H9 (cell line): ENCODE measurements around the gene KDM2B. TPM values are rescaled to one million over a fixed set of nuclear protein-coding genes. Genes with fewer than 3 reads are reported as not detected.

ENCODE experiments used
- DNase-seq: peaks from one replicate; pipeline ENCODE4 v3.0.0-alpha.2; 2017
- H2AFZ ChIP-seq: one replicate; pipeline ENCODE4 v1.6.1; 2013; ENCODE audit warnings: mild to moderate bottlenecking, low read length, control low read depth, moderate library complexity
- H2AK5ac ChIP-seq: 2 replicates; pipeline ENCODE4 v1.6.1; 2013; ENCODE audit warnings: low read length, control low read depth, mixed read lengths; ENCODE audit not compliant: insufficient read length
- H2BK120ac ChIP-seq: one replicate; pipeline ENCODE4 v1.6.1; 2013; ENCODE audit warnings: low read depth, mild to moderate bottlenecking, low read length, control low read depth, inconsistent platforms; ENCODE audit not compliant: poor library complexity, severe bottlenecking
- H2BK12ac ChIP-seq: 2 replicates; pipeline ENCODE4 v1.6.1; 2013; ENCODE audit warnings: low read length, control low read depth, mixed read lengths, low read depth; ENCODE audit not compliant: insufficient read length
- H2BK15ac ChIP-seq: 2 replicates; pipeline ENCODE4 v1.6.1; 2013; ENCODE audit warnings: low read depth, low read length, control low read depth
- H2BK20ac ChIP-seq: one replicate; pipeline ENCODE4 v1.6.1; 2013; ENCODE audit warnings: low read depth, mild to moderate bottlenecking, low read length, control low read depth, inconsistent platforms; ENCODE audit not compliant: poor library complexity, severe bottlenecking
- H2BK5ac ChIP-seq: 2 replicates; pipeline ENCODE4 v1.6.1; 2013; ENCODE audit warnings: low read length, control low read depth, mixed read lengths; ENCODE audit not compliant: insufficient read length
- H3K14ac ChIP-seq: 2 replicates; pipeline ENCODE4 v1.6.1; 2013; ENCODE audit warnings: low read length, control low read depth; ENCODE audit not compliant: insufficient read depth
- H3K18ac ChIP-seq: 2 replicates; pipeline ENCODE4 v1.6.1; 2013; ENCODE audit warnings: low read depth, mild to moderate bottlenecking, mixed read lengths, low read length, control low read depth; ENCODE audit not compliant: insufficient read length
- H3K23ac ChIP-seq: 2 replicates; pipeline ENCODE4 v1.6.1; 2013; ENCODE audit warnings: low read length, control low read depth, mixed read lengths, low read depth; ENCODE audit not compliant: insufficient read length
- H3K23me2 ChIP-seq: 2 replicates; pipeline ENCODE4 v1.6.1; 2013; ENCODE audit warnings: low read depth, mild to moderate bottlenecking, mixed read lengths, low read length, control low read depth; ENCODE audit not compliant: insufficient read length, poor library complexity, severe bottlenecking
- H3K27ac ChIP-seq: 2 replicates; pipeline ENCODE4 v1.5.1; 2013; ENCODE audit warnings: low read length, control low read depth, mixed read lengths, low read depth; ENCODE audit not compliant: insufficient read length
- H3K27me3 ChIP-seq: 2 replicates; pipeline ENCODE4 v1.6.1; 2013; ENCODE audit warnings: low read length, control low read depth, inconsistent platforms; ENCODE audit not compliant: insufficient read depth
- H3K4ac ChIP-seq: 2 replicates; pipeline ENCODE4 v1.6.1; 2013; ENCODE audit warnings: low read depth, mild to moderate bottlenecking, control low read depth, inconsistent platforms, low read length, moderate library complexity
- H3K4me1 ChIP-seq: 2 replicates; pipeline ENCODE4 v1.6.1; 2013; ENCODE audit warnings: low read length, control low read depth, inconsistent platforms; ENCODE audit not compliant: insufficient read depth
- H3K4me2 ChIP-seq: 2 replicates; pipeline ENCODE4 v1.6.1; 2013; ENCODE audit warnings: low read length, control low read depth, mixed read lengths; ENCODE audit not compliant: insufficient read length, insufficient read depth
- H3K56ac ChIP-seq: 2 replicates; pipeline ENCODE4 v1.6.1; 2013; ENCODE audit warnings: low read depth, mild to moderate bottlenecking, mixed read lengths, low read length, control low read depth; ENCODE audit not compliant: insufficient read length
- H3K79me1 ChIP-seq: 2 replicates; pipeline ENCODE4 v1.6.1; 2013; ENCODE audit warnings: low read depth, mild to moderate bottlenecking, moderate library complexity, low read length, control low read depth, inconsistent platforms; ENCODE audit not compliant: insufficient read depth, poor library complexity, severe bottlenecking
- H3K79me2 ChIP-seq: 2 replicates; pipeline ENCODE4 v1.6.1; 2013; ENCODE audit warnings: low read length, control low read depth, inconsistent platforms; ENCODE audit not compliant: insufficient read depth
- H3K9ac ChIP-seq: 2 replicates; pipeline ENCODE4 v1.6.1; 2013; ENCODE audit warnings: low read length, control low read depth, mixed read lengths; ENCODE audit not compliant: insufficient read length; ENCODE audit errors: extremely low read depth
- H3K9me3 ChIP-seq: one replicate; pipeline ENCODE4 v1.6.1; 2013; ENCODE audit warnings: low read depth, low read length, inconsistent platforms; ENCODE audit not compliant: control insufficient read depth
- H3T11ph ChIP-seq: one replicate; pipeline ENCODE4 v1.6.1; 2013; ENCODE audit warnings: mild to moderate bottlenecking, low read length, control low read depth, inconsistent platforms
- H4K20me1 ChIP-seq: one replicate; pipeline ENCODE4 v1.6.1; 2013; ENCODE audit not compliant: control insufficient read depth, insufficient read length, insufficient read depth
- H4K5ac ChIP-seq: 2 replicates; pipeline ENCODE4 v1.6.1; 2013; ENCODE audit warnings: low read depth, mild to moderate bottlenecking, mixed read lengths, low read length, control low read depth; ENCODE audit not compliant: insufficient read length
- H4K8ac ChIP-seq: replicated peaks from 2 replicates; pipeline ENCODE4 v1.6.1; 2013; ENCODE audit warnings: low read length, control low read depth, mixed read lengths, low read depth; ENCODE audit not compliant: insufficient read length
- H4K91ac ChIP-seq: 2 replicates; pipeline ENCODE4 v1.6.1; 2013; ENCODE audit warnings: low read depth, mild to moderate bottlenecking, moderate library complexity, mixed read lengths, low read length, control low read depth; ENCODE audit not compliant: insufficient read length
- H3K27ac Mint-ChIP-seq, 3 experiments: 2 replicates in 2 of 3; 3 replicates in 1 of 3; pipeline ENCODE4 v1.8.0; 2020 to 2021; ENCODE audit warnings: mixed read lengths in 3 of 3, mild to moderate bottlenecking in 1 of 3, moderate library complexity in 1 of 3
- H3K27me3 Mint-ChIP-seq: 2 replicates; pipeline ENCODE4 v1.8.0; 2021; ENCODE audit warnings: low read depth, mild to moderate bottlenecking, moderate library complexity, mixed read lengths
- H3K36me3 Mint-ChIP-seq, 3 experiments: 2 replicates in 2 of 3; 3 replicates in 1 of 3; pipeline ENCODE4 v1.8.0; 2020 to 2021; ENCODE audit warnings: low read depth in 3 of 3, mixed read lengths in 3 of 3; ENCODE audit not compliant: insufficient read depth in 1 of 3
- H3K4me1 Mint-ChIP-seq, 2 experiments: 2 replicates each; pipeline ENCODE4 v1.8.0; 2020; ENCODE audit warnings: mixed read lengths in 2 of 2
- H3K4me3 Mint-ChIP-seq, 2 experiments: 2 replicates in 1 of 2; 3 replicates in 1 of 2; pipeline ENCODE4 v1.8.0; 2020 to 2021; ENCODE audit warnings: mild to moderate bottlenecking in 2 of 2, mixed read lengths in 2 of 2, moderate library complexity in 1 of 2
- H3K9me3 Mint-ChIP-seq, 2 experiments: 2 replicates in 1 of 2; 3 replicates in 1 of 2; pipeline ENCODE4 v1.8.0; 2020; ENCODE audit warnings: mild to moderate bottlenecking in 2 of 2, mixed read lengths in 2 of 2, moderate library complexity in 1 of 2
- WGBS: extraction: QIAGEN DNeasy Blood & Tissue Kit; methylation state at CpG from one replicate; pipeline ENCODE4 v1.1.7; 2013; ENCODE audit warnings: missing lambda C conversion rate, low lambda C conversion rate, mixed read lengths; ENCODE audit not compliant: insufficient read length; ENCODE audit errors: extremely low coverage; 5-methylcytosine and 5-hydroxymethylcytosine counted together
- total RNA-seq: library from RNA; stranded (reverse); gene quantifications from 2 replicates; pipeline ENCODE4 v1.2.1, GENCODE V29; 2021
- TF ChIP-seq, protein P1 (sequence below): fragments of 200-600 bp; sonication (generic); conservative IDR thresholded peaks from 3 replicates; pipeline ENCODE4 v1.8.0; 2021; ENCODE audit warnings: antibody characterized with exemption, mild to moderate bottlenecking

The KDM2B gene
- total RNA-seq, 1 experiment from 2014 or later = 143 TPM

DNA sequence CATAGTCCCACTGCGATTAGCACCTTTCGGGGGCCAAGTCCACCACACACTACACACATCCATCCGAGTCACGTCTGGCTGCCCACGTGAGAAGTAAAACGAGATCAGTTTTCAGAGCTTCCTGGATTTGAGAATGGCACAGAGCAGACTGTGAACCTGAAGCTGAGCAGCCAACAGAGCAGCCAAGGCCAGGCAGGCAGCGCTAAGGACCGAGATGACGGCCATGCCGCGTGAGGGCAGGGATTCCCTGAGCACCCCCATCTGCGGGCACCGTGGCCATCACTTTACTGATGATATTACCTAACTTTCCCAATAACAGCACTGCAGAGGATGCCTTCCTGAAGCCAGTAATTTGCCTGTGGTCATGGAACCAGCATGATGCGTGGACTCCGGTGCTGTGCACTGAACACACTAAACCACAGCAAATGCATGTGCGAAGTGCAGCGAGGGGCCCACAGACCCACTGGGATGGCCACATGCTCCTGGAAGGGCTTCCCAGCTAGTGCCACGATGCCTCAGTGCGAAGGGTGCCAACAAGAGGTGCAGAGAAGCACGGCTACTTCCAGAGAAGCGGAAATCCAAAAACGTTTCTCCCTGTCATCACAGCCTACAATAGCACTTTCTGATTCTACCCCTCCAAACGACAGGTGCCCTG is 124.9 kb downstream of the KDM2B start:
- H3K4me1 ChIP-seq = no peaks in the 10 kb centered on the region
- no peak overlapping the region for H3K18ac ChIP-seq
- H3K9me3 ChIP-seq = no peaks in the 10 kb centered on the region
- TF ChIP-seq, protein P1, sequence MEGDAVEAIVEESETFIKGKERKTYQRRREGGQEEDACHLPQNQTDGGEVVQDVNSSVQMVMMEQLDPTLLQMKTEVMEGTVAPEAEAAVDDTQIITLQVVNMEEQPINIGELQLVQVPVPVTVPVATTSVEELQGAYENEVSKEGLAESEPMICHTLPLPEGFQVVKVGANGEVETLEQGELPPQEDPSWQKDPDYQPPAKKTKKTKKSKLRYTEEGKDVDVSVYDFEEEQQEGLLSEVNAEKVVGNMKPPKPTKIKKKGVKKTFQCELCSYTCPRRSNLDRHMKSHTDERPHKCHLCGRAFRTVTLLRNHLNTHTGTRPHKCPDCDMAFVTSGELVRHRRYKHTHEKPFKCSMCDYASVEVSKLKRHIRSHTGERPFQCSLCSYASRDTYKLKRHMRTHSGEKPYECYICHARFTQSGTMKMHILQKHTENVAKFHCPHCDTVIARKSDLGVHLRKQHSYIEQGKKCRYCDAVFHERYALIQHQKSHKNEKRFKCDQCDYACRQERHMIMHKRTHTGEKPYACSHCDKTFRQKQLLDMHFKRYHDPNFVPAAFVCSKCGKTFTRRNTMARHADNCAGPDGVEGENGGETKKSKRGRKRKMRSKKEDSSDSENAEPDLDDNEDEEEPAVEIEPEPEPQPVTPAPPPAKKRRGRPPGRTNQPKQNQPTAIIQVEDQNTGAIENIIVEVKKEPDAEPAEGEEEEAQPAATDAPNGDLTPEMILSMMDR = no peak
- no peak overlapping the region for H2BK120ac ChIP-seq
- H2BK20ac ChIP-seq = no peak overlapping the region
- Mint-ChIP-seq H3K27me3 (no peaks in the 10 kb centered on the region), H3K9me3 (peaks cover 0 to 2% of the 10 kb centered on the region in 2 experiments; a peak in 1 of 5 replicates), H3K27ac (peak overlapping the region; percentile 21 to 85 (median 81); a peak in 6 of 7 replicates), H3K36me3 (peaks cover 17 to 38% (median 20%) of the 10 kb centered on the region in 3 experiments; a peak in 6 of 7 replicates), H3K4me3 (no peak overlapping the region), H3K4me1 (peaks cover 11 to 16% of the 10 kb centered on the region in 2 experiments; a peak in 3 of 4 replicates)
- H2AFZ ChIP-seq = no peak overlapping the region
- H3K27ac ChIP-seq = no peak overlapping the region
- peaks cover 13% of the 10 kb centered on the region; the same call in 1 of the 2 replicates for H3K79me2 ChIP-seq
- no peak overlapping the region for H3T11ph ChIP-seq
- DNase-seq = no peak
- no peak overlapping the region for H2BK12ac ChIP-seq
- H3K4ac ChIP-seq = no peak overlapping the region
- no peak overlapping the region for H2BK5ac ChIP-seq
- no peak overlapping the region for H3K56ac ChIP-seq
- no peak overlapping the region for H4K91ac ChIP-seq
- H3K4me2 ChIP-seq = no peak overlapping the region
- H3K9ac ChIP-seq = no peak overlapping the region
- H3K23ac ChIP-seq = no peak overlapping the region
- no CpG with 5 or more reads among the region's 23 CpGs for WGBS
- H3K79me1 ChIP-seq = peaks cover 12% of the 10 kb centered on the region
- H3K23me2 ChIP-seq = no peaks in the 10 kb centered on the region
- H2BK15ac ChIP-seq = no peak overlapping the region
- H3K27me3 ChIP-seq = no peaks in the 10 kb centered on the region
- no peak overlapping the region for H2AK5ac ChIP-seq
- no peak overlapping the region for H4K5ac ChIP-seq
- H3K14ac ChIP-seq = no peak overlapping the region
- H4K8ac ChIP-seq = no peak overlapping the region
- H4K20me1 ChIP-seq = no peaks in the 10 kb centered on the region
